SK-N-SH (cell line): Measurements from ENCODE around the gene MMP14. TPM values are rescaled to one million over a fixed set of nuclear protein-coding genes. Genes with fewer than 3 reads are reported as not detected.
A peak's percentile ranks its signal among the peaks of the same experiment; 100 is the strongest.

ENCODE experiments used
- CTCF ChIA-PET: fragments of 300-600, 350-600 bp; formaldehyde crosslinking; extraction: SDS; loops from one replicate; lab custom pipeline; 2021; lab: Yijun Ruan, JAX
- POLR2A ChIA-PET: fragments of 350-600 bp; sonication (Branson Sonifier 250); formaldehyde crosslinking; extraction: SDS; loops from one replicate; lab custom pipeline; 2020; ENCODE audit warnings: antibody characterized with exemption, inconsistent platforms; lab: Yijun Ruan, JAX
- DNase-seq: peaks from one replicate; pipeline ENCODE4 v3.0.0; 2012
- H2AFZ ChIP-seq: fragments of 200-600 bp; sonication (generic); 2 replicates; pipeline ENCODE4 v1.8.1; 2016; ENCODE audit warnings: antibody characterized with exemption, mild to moderate bottlenecking, low read depth
- H3F3A ChIP-seq: fragments of 200-600 bp; sonication (generic); replicated peaks from 2 replicates; pipeline ENCODE3; 2016; ENCODE audit warnings: antibody characterized with exemption, mild to moderate bottlenecking; ENCODE audit not compliant: insufficient read depth
- H3K27ac ChIP-seq, 2 experiments: fragments of 200-500 bp in 1 of 2; fragments of 200-600 bp in 1 of 2; sonication (Bioruptor generic) in 1 of 2; sonication (generic), shearing (Covaris generic) in 1 of 2; 2 replicates each; pipeline versions ENCODE4 v1.5.1 to v1.6.1; 2014 to 2016; ENCODE audit warnings: low read depth in 2 of 2, inconsistent platforms in 1 of 2, low read length in 1 of 2, mild to moderate bottlenecking in 1 of 2, mixed read lengths in 1 of 2
- H3K27me3 ChIP-seq: fragments of 200-600 bp; sonication (generic), shearing (Covaris generic); 2 replicates; pipeline ENCODE4 v1.6.1; 2016; ENCODE audit warnings: mixed run types; ENCODE audit not compliant: insufficient read depth
- H3K36me3 ChIP-seq, 2 experiments: fragments of 200-500 bp in 1 of 2; fragments of 200-600 bp in 1 of 2; sonication (Bioruptor generic) in 1 of 2; sonication (generic) in 1 of 2; replicated peaks in 1 of 2; 2 replicates each; pipeline versions ENCODE3 to v1.5.1; 2014 to 2016; ENCODE audit warnings: low read length in 1 of 2, mild to moderate bottlenecking in 1 of 2; ENCODE audit not compliant: insufficient read depth in 2 of 2, control insufficient read depth in 1 of 2
- H3K4me1 ChIP-seq, 2 experiments: fragments of 200-500 bp in 1 of 2; fragments of 200-600 bp in 1 of 2; sonication (Bioruptor generic) in 1 of 2; sonication (generic), shearing (Covaris generic) in 1 of 2; 2 replicates each; pipeline versions ENCODE4 v1.5.1 to v1.6.1; 2014 to 2016; ENCODE audit warnings: low read depth in 1 of 2, low read length in 1 of 2, mixed run types in 1 of 2; ENCODE audit not compliant: insufficient read depth in 2 of 2, control insufficient read depth in 1 of 2
- H3K4me2 ChIP-seq: fragments of 200-600 bp; sonication (generic), shearing (Covaris generic); 2 replicates; pipeline ENCODE4 v1.6.1; 2017; ENCODE audit warnings: mixed run types
- H3K4me3 ChIP-seq, 2 experiments: fragments of 200-500 bp in 1 of 2; fragments of 200-600 bp in 1 of 2; sonication (Bioruptor generic) in 1 of 2; sonication (generic), shearing (Covaris generic) in 1 of 2; 2 replicates each; pipeline versions ENCODE4 v1.5.1 to v1.8.1; 2014 to 2016; ENCODE audit warnings: low read depth in 2 of 2, inconsistent platforms in 1 of 2, low read length in 1 of 2, mild to moderate bottlenecking in 1 of 2, mixed read lengths in 1 of 2, moderate library complexity in 1 of 2
- H3K79me2 ChIP-seq: fragments of 200-600 bp; sonication (generic); 2 replicates; pipeline ENCODE4 v1.8.1; 2017; ENCODE audit warnings: mild to moderate bottlenecking; ENCODE audit not compliant: insufficient read depth
- H3K9ac ChIP-seq: fragments of 200-600 bp; sonication (generic); 2 replicates; pipeline ENCODE4 v1.6.1; 2017; ENCODE audit warnings: mixed run types
- H3K9me2 ChIP-seq: fragments of 200-600 bp; sonication (generic); 2 replicates; pipeline ENCODE4 v1.6.1; 2017; ENCODE audit warnings: mixed run types
- H3K9me3 ChIP-seq: fragments of 200-600 bp; sonication (generic); 2 replicates; pipeline ENCODE4 v1.6.1; 2017; ENCODE audit warnings: mixed run types, mild to moderate bottlenecking, moderate library complexity
- H4K20me1 ChIP-seq: fragments of 200-600 bp; sonication (generic); 2 replicates; pipeline ENCODE4 v1.6.1; 2017; ENCODE audit warnings: mild to moderate bottlenecking, mixed run types; ENCODE audit not compliant: insufficient read depth
- CHD2 ChIP-seq: fragments of 150-350 bp; IDR thresholded peaks from 2 replicates; pipeline ENCODE4 v1.6.1; 2018; ENCODE audit warnings: low read length; ENCODE audit not compliant: partially characterized antibody
- EP300 ChIP-seq, 2 experiments: IDR thresholded peaks; 2 replicates each; pipeline versions ENCODE4 v1.4.0 to v1.6.1; 2012; ENCODE audit warnings: borderline replicate concordance in 1 of 2, low read depth in 1 of 2, low read length in 1 of 2
- EZH2phosphoT487 ChIP-seq: fragments of 200-600 bp; sonication (generic); IDR thresholded peaks from 2 replicates; pipeline ENCODE4 v1.6.1; 2017; ENCODE audit warnings: low read depth, mixed run types, mild to moderate bottlenecking, antibody characterized with exemption, moderate library complexity, borderline replicate concordance
- FOXM1 ChIP-seq: IDR thresholded peaks from 2 replicates; pipeline ENCODE4 v1.4.0; 2012; ENCODE audit warnings: low read depth, mild to moderate bottlenecking
- GABPA ChIP-seq: IDR thresholded peaks from 2 replicates; pipeline ENCODE4 v1.4.0; 2012; ENCODE audit warnings: low read depth, mild to moderate bottlenecking
- IRF3 ChIP-seq: fragments of 150-350 bp; IDR thresholded peaks from 2 replicates; pipeline ENCODE4 v1.6.1; 2016; ENCODE audit warnings: mild to moderate bottlenecking, low read depth, low read length
- JUND ChIP-seq: IDR thresholded peaks from 2 replicates; pipeline ENCODE4 v1.4.0; 2012
- MAX ChIP-seq: IDR thresholded peaks from 2 replicates; pipeline ENCODE4 v1.4.0; 2012; ENCODE audit warnings: low read depth
- MEF2A ChIP-seq: IDR thresholded peaks from 2 replicates; pipeline ENCODE4 v1.4.0; 2012; ENCODE audit warnings: low read depth, borderline replicate concordance
- MXI1 ChIP-seq: IDR thresholded peaks from 2 replicates; pipeline ENCODE4 v1.6.1; 2012; ENCODE audit warnings: mild to moderate bottlenecking, low read depth, low read length, improper control_type of control experiment
- RCOR1 ChIP-seq: fragments of 150-350 bp; IDR thresholded peaks from 2 replicates; pipeline ENCODE4 v1.6.1; 2017; ENCODE audit warnings: antibody characterized with exemption, low read length
- REST ChIP-seq: IDR thresholded peaks from 2 replicates; pipeline ENCODE4 v1.6.1; 2012; ENCODE audit warnings: mild to moderate bottlenecking, low read depth, low read length, moderate library complexity
- RFX5 ChIP-seq: IDR thresholded peaks from 2 replicates; pipeline ENCODE4 v1.6.1; 2012; ENCODE audit warnings: mild to moderate bottlenecking, improper control_type of control experiment, low read length
- RXRA ChIP-seq: IDR thresholded peaks from 2 replicates; pipeline ENCODE4 v1.4.0; 2012; ENCODE audit warnings: low read depth, mild to moderate bottlenecking, borderline replicate concordance
- SIN3A ChIP-seq: IDR thresholded peaks from 2 replicates; pipeline ENCODE4 v1.6.1; 2012; ENCODE audit warnings: low read depth, mild to moderate bottlenecking, low read length, moderate library complexity, borderline replicate concordance
- TAF1 ChIP-seq: IDR thresholded peaks from 2 replicates; pipeline ENCODE4 v1.6.1; 2012; ENCODE audit warnings: low read depth, mild to moderate bottlenecking, low read length, moderate library complexity, borderline replicate concordance
- ZBTB33 ChIP-seq: IDR thresholded peaks from 2 replicates; pipeline ENCODE4 v1.4.0; 2012; ENCODE audit warnings: low read depth, borderline replicate concordance
- WGBS: methylation state at CpG from one replicate; pipeline ENCODE4 v1.1.6; 2017; ENCODE audit warnings: low lambda C conversion rate; 5-methylcytosine and 5-hydroxymethylcytosine counted together
- polyA plus RNA-seq, 3 experiments: library from polyadenylated mRNA; depleted of rRNA; stranded (reverse); fragments of >200 nt; gene quantifications; 2 replicates each; pipeline ENCODE4 v1.2.3, GENCODE V29; 2012

The MMP14 gene
- polyA plus RNA-seq, 1 of the 3 experiments (the other 2 are of a cell fraction), result 139 TPM

DNA sequence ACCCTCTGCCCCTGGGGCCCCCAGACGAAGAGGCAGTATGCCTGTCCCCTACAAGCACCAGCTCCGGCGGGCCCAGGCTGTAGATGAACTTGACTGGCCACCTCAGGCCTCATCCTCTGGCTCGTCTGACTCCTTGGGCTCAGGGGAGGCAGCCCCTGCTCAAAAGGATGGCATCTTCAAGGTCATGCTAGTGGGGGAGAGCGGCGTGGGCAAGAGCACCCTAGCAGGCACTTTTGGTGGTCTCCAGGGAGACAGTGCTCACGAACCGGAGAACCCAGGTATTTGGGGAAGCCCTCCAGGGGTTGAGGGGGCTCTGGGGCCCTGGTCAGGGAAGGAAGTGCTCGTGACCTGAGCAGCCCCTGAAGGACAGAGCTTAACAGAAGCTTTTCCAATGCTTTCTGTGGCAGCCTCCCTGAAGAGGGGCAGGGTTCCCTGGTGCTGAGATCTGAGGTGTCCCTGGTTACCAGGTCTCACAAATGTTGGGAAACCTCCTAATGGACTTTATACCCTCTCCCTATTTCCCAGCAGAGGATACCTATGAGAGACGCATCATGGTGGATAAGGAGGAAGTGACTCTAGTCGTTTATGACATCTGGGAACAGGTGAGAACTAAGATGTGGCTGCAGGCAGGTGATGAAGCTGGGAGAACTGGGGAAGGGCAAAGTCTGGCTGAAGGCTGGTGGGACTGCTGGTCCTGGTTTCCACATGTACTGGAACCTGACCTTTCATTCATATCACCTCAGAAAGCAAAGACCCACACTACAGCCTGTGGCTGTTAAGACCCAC is 48.5 kb downstream of the MMP14 start (continued):
- TF ChIP-seq MAX, result no peak

DNA sequence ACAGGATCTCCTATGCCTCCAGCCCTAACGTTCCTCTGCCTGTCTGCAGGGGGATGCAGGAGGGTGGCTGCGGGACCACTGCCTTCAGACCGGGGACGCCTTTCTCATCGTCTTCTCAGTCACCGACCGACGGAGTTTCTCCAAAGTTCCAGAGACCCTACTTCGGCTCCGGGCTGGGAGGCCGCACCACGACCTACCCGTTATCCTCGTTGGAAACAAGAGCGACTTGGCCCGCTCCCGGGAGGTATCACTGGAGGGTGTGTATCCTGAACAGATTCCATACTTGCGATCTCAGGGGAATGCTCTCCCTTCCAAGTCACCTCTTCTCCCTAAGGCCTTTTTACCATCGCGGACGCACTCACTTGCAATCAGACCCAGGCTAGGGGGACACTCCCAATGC is 49.6 kb downstream of the MMP14 start:
- Histone ChIP-seq H3K4me2 (peak overlapping the region; percentile 88), H3K4me1 (peaks cover 8 to 45% of the 10 kb centered on the region in 2 experiments; a peak in 2 of 4 replicates), H3K36me3 (no peaks in the 10 kb centered on the region), H3F3A (peaks cover 4% of the 10 kb centered on the region), H3K27ac (peak overlapping the region in 1 of 2 experiments; percentile 92; a peak in 1 of 4 replicates), H3K4me3 (peak overlapping the region in 1 of 2 experiments; percentile 63; a peak in 2 of 4 replicates), H3K9ac (no peak overlapping the region), H3K27me3 (no peaks in the 10 kb centered on the region), H3K79me2 (peaks cover 6% of the 10 kb centered on the region; the same call in 1 of the 2 replicates), H2AFZ (peak overlapping the region; percentile 83; the same call in 1 of the 2 replicates), H3K9me2 (no peaks in the 10 kb centered on the region), H3K9me3 (no peaks in the 10 kb centered on the region), H4K20me1 (no peaks in the 10 kb centered on the region)
- CTCF ChIA-PET, result interaction anchor here (0.6 to 13.0 kb wide), 8 partner anchors 8 to 62 kb away, joined by 3 to 96 read pairs (median 10); no protein-coding TSS in a partner anchor
- WGBS, result 95% methylated on average over 21 of the region's 21 CpGs
- TF ChIP-seq SIN3A (no peak), IRF3 (no peak), EZH2phosphoT487 (no peak), RCOR1 (no peak), FOXM1 (no peak), MEF2A (no peak), MXI1 (no peak), EP300 (IDR thresholded peaks at IDR 0.05; ENCODE audit: borderline replicate concordance in 1 of 2, low read depth in 1 of 2, low read length in 1 of 2) (no peak), TAF1 (no peak), GABPA (no peak), ZBTB33 (no peak), JUND (no peak), RFX5 (no peak), REST (no peak), CHD2 (no peak), RXRA (no peak)
- DNase-seq, result no peak
- POLR2A ChIA-PET, result interaction anchor here (0.8 to 1.4 kb wide), 2 partner anchors 13 to 121 kb away, joined by 3 to 7 read pairs; no protein-coding TSS in a partner anchor
